Neural cell (in vitro differentiated cells): ENCODE measurements around the gene RRP7A.

Source experiments
- CTCF ChIP-seq: fragments of 450-650 bp; IDR thresholded peaks from 2 replicates; pipeline ENCODE4 v1.5.1; 2014; ENCODE audit warnings: antibody characterized with exemption, mild to moderate bottlenecking, moderate library complexity; ENCODE audit not compliant: poor library complexity, severe bottlenecking
- EP300 ChIP-seq: fragments of 450-650 bp; conservative IDR thresholded peaks from 2 replicates; pipeline ENCODE4 v1.6.1; 2014; ENCODE audit warnings: antibody characterized with exemption, mild to moderate bottlenecking, moderate library complexity; ENCODE audit not compliant: poor library complexity, severe bottlenecking
- POLR2AphosphoS5 ChIP-seq: IDR thresholded peaks from 2 replicates; pipeline ENCODE4 v1.6.1; 2012
- REST ChIP-seq: IDR thresholded peaks from 2 replicates; pipeline ENCODE4 v1.6.1; 2012; ENCODE audit warnings: borderline replicate concordance
- TAF1 ChIP-seq: IDR thresholded peaks from 2 replicates; pipeline ENCODE4 v1.6.1; 2012; ENCODE audit warnings: low read depth

GRCh38 chr22:42484506-42484905, 35.1 kb downstream of the RRP7A start:
- TF ChIP-seq CTCF (no peak), EP300 (no peak), POLR2AphosphoS5 (no peak), TAF1 (no peak), REST (no peak)
